GM19452 (cell line): ENCODE data around the gene YEATS4.

Source experiments
- ATAC-seq: cut with Tn5 transposase; IDR thresholded peaks from one replicate; pipeline ENCODE4 v1.9.1; 2021; ENCODE audit not compliant: unreplicated experiment

Gene YEATS4

DNA sequence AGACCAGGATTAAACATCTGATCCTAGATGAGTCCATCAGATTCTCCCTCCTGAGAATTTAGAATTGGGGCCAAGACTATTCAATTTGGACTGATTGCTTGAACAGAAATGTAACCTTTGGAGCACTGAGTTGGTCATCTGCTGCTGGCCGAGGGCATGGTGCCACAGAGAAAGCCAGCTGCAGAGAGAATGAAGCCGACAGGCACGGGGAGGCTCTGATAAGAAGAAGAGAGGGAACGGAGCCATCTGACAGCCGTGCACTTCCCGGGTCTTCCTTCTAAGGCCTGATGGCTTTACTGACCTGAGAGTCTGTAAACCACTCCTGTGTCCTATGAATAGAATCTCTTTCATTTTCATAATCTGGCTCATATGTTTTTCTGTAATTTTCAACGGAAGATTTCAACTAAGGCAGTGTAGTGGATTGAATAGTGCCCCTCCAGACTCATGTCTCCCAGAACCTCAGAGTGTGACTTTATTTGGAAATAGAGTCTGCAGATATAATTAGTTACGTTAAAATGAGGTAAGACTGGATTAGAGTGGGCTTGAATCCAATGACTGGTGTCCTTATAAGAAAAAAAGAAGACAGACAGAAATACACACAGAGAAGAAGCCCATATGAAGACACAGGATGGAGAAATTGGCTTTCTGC lies 71.5 kb downstream of the YEATS4 start:
- ATAC-seq: no peak

DNA sequence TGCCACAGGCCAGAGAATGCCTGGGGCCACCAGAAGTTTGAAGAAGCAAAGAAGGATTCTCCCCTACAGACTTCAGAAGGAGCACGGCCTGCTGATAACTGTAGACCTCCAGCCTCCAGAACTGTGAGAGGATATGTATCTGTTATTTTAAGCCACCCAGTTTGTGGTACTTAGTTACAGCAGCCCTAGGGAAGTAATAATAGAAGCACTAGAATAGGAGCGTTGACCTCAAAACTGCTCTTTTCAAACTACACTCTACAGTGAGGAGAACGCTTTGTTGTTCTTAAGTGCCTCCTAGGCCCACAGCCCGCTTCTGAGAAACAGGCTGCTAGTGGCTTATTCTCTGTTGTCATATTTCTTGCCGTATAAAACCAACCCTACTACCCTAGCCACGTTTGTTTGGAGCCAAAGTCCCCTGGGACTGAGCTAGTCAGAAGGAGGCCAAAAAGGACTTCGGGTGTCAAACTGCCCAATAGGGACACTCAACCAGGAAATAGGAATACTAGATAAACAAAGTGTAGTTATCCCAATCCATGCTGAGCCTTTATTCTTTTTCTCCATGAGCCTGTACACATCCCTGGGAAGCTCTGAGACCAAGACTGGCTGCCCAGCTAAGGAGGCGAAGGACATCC lies 72.2 kb downstream of the YEATS4 start:
- no peak for ATAC-seq

DNA sequence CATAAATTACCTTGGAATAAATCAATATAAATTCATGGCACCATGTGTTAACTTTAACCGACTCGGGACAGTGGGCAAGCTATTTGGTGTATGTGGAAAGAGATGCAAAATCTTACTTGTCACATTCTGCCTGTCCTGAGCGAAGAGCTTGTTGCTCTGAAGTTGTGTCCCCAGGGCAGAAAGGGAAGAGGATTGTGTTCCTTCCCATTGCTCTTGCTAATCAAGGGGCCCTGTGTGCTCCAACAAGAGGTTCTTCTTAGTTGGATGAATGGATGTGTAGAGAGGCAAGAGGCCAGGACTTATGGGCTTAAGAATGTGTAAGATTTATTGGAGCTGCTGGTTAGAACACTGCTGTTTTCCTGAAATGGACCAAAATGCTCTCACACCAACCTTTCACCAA lies 74.1 kb downstream of the YEATS4 start:
- ATAC-seq: no peak

DNA sequence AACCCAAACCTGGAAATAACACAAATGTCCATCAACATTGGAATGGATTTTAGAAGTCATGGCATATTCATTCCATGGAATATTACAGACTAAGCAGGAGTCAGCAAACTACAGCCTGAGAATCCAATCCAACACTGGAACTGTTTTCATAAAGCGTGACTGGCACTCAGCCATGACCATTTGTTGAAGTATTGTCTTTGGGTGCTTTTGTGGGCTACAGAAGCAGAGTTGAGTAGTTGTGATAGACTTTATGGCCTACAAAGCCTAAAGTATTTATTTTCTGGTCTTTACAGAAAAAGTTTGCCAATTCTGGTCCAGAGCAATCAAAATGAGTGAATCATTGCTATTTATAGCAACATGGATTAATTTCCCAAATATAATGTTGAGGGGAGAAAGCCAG lies 76.1 kb downstream of the YEATS4 start:
- ATAC-seq: no peak

DNA sequence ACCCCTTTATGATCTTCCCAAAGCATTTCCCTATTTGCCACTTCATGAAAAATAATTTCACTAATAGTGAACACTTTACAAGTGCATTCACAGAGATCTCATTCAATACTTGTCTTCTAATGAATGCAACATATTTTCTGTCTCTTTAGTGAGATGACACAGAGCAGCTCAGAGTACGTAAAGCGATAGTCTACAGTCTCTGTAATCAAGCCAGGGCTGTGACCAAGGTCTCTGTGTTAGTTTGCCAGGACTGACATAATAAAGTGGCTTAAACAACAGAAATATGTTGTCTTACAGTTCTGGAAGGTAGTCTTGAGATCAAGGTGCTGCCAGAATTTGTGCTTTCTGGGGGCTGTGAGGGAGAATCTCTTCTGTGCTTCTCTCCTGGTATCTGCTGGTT lies 77.5 kb downstream of the YEATS4 start:
- no peak for ATAC-seq

DNA sequence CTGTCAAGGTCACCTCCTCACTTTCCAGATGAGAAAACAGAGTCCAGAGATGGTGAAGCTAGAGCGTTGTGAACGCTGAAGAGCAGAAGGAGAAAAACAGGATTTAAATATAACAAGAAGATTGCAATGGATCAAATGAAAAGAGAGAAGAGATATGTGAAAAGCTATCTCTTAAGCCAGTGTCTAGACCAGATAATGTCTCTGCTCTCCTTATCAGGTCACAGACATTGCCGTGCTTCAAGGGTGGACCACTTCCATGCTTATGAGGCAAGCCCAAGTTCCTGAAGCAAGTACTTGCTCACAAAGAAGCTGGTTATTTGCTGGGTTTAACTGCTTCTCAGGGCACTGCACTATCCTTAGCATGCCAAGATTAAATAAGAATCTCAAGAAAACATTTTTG lies 79.0 kb downstream of the YEATS4 start:
- no peak for ATAC-seq

DNA sequence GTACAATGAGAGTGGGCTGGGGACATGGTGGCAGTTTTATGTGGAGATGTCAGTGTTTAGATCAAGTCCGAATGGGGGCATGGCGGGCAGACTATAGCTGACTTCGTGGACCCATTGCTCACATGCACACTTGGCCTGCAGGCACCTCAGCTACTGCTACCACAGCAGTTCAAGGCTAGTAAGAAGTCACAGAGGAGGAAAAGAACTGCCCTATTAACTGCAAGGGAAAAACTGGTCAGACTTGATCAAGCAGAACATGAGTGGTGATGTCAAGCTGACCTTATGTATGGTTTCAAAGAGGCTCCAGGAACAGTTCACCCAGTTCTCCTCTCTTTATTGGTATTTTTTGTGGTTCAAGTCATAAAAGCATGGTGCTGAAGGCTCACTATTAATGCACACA lies 80.5 kb downstream of the YEATS4 start:
- no peak for ATAC-seq
